ENCODE measurements around the gene SMPX. TPM values are rescaled to one million over a fixed set of nuclear protein-coding genes. Genes with fewer than 3 reads are reported as not detected.

The SMPX gene
- total RNA-seq, 1 donor from 2014 or later, result not detected

DNA sequence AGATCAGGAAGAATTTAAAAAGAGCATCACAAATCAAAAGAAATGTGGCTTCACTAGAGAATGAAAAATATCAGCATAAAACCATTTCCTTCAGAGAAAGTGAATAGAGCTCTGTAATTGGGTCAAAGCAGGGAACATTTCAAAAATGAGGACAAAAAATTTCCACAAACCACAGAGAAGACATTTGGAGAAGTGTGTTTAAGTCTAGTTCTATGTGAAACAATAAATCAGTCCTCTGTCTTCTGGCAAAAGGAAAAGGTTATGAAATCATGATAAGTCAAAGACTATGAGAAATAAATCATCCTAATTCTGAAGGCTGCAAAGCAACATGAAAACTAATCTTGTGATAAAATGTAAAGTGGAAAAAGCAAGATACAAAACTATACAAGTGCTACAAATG is 27.9 kb downstream of the SMPX start:
- Histone ChIP-seq H2AFZ (ENCODE audit: low read depth, low read length) (no peak overlapping the region), H3K27me3 (ENCODE audit: insufficient read depth, low read length) (no peaks in the 10 kb centered on the region), H3K9ac (ENCODE audit: low read length) (no peak overlapping the region), H3K9me3 (ENCODE audit: insufficient read depth, low read depth, low read length) (no peaks in the 10 kb centered on the region), H3K36me3 (ENCODE audit: insufficient read depth, low read length) (no peaks in the 10 kb centered on the region), H4K20me1 (ENCODE audit: insufficient read depth, low read length) (no peaks in the 10 kb centered on the region), H3K27ac (ENCODE audit: low read depth, low read length) (no peak overlapping the region), H3K4me2 (ENCODE audit: low read length) (no peak overlapping the region), H3K4me3 (ENCODE audit: insufficient read depth, low read depth, low read length) (no peak overlapping the region), H3K4me1 (ENCODE audit: insufficient read depth, low read length) (peaks cover 16% of the 10 kb centered on the region), H3K79me2 (ENCODE audit: insufficient read depth, low read length) (no peaks in the 10 kb centered on the region)
- H3K4me3 Mint-ChIP-seq (ENCODE audit: unreplicated experiment), result no peak overlapping the region
- H3K36me3 Mint-ChIP-seq (ENCODE audit: low read depth, unreplicated experiment), result no peaks in the 10 kb centered on the region
- no peak for TF ChIP-seq EZH2 (IDR thresholded peaks at IDR 0.05; ENCODE audit: insufficient read depth, low read length)
- TF ChIP-seq, protein P1, sequence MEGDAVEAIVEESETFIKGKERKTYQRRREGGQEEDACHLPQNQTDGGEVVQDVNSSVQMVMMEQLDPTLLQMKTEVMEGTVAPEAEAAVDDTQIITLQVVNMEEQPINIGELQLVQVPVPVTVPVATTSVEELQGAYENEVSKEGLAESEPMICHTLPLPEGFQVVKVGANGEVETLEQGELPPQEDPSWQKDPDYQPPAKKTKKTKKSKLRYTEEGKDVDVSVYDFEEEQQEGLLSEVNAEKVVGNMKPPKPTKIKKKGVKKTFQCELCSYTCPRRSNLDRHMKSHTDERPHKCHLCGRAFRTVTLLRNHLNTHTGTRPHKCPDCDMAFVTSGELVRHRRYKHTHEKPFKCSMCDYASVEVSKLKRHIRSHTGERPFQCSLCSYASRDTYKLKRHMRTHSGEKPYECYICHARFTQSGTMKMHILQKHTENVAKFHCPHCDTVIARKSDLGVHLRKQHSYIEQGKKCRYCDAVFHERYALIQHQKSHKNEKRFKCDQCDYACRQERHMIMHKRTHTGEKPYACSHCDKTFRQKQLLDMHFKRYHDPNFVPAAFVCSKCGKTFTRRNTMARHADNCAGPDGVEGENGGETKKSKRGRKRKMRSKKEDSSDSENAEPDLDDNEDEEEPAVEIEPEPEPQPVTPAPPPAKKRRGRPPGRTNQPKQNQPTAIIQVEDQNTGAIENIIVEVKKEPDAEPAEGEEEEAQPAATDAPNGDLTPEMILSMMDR (IDR thresholded peaks at IDR 0.05; ENCODE audit: insufficient read depth, low read depth, low read length), result no peak
- FAIRE-seq (no peak), DNase-seq (ENCODE audit: low read depth) (peak; percentile 66)
- peaks cover 5% of the 10 kb centered on the region for H3K4me1 Mint-ChIP-seq (ENCODE audit: low read depth, unreplicated experiment)
- H3K27ac Mint-ChIP-seq (ENCODE audit: unreplicated experiment), result no peak overlapping the region
- no peaks in the 10 kb centered on the region for H3K9me3 Mint-ChIP-seq (ENCODE audit: unreplicated experiment)
- no peaks in the 10 kb centered on the region for H3K27me3 Mint-ChIP-seq (ENCODE audit: low read depth, unreplicated experiment)

DNA sequence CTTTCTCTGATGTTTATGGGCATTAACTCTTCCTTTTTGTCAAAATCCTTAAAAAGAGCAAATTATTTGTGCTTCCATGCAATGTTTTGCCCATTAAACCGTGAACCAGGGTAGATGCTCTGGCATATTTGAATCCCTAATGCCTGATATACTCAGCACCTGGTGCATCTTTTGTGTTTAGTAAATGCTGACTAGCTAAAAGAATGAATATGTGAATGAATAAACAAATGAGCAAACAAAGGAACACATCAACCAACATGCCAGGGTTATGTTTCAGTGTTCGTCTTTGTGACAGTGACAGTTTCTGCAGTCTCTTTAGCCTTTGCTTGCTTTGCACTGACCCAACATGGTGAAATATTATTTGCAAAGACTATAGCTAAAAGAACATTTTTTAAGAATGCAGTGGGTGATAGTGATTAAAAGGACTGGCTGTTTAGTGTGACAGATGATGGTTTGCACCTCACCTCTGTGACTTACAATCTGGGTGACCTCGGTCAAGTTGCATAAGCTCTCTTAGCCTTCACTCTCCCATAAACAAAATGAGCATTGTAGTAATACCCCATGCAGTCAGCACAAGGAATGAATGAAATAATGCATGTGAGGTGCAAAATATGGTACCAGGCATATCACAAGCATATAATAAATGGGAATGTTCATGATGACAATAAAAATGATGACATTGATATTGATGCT is 29.5 kb downstream of the SMPX start:
- no peaks in the 10 kb centered on the region for H3K36me3 Mint-ChIP-seq (ENCODE audit: low read depth, unreplicated experiment)
- no peaks in the 10 kb centered on the region for H3K9me3 Mint-ChIP-seq (ENCODE audit: unreplicated experiment)
- Histone ChIP-seq H3K4me2 (ENCODE audit: low read length) (peak overlapping the region; percentile 75), H3K4me1 (ENCODE audit: insufficient read depth, low read length) (peaks cover 7% of the 10 kb centered on the region), H2AFZ (ENCODE audit: low read depth, low read length) (no peak overlapping the region), H3K9me3 (ENCODE audit: insufficient read depth, low read depth, low read length) (no peaks in the 10 kb centered on the region), H3K36me3 (ENCODE audit: insufficient read depth, low read length) (no peaks in the 10 kb centered on the region), H4K20me1 (ENCODE audit: insufficient read depth, low read length) (no peaks in the 10 kb centered on the region), H3K4me3 (ENCODE audit: insufficient read depth, low read depth, low read length) (no peak overlapping the region), H3K79me2 (ENCODE audit: insufficient read depth, low read length) (no peaks in the 10 kb centered on the region), H3K9ac (ENCODE audit: low read length) (no peak overlapping the region), H3K27me3 (ENCODE audit: insufficient read depth, low read length) (no peaks in the 10 kb centered on the region), H3K27ac (ENCODE audit: low read depth, low read length) (no peak overlapping the region)
- H3K4me3 Mint-ChIP-seq (ENCODE audit: unreplicated experiment), result no peak overlapping the region
- no peaks in the 10 kb centered on the region for H3K27me3 Mint-ChIP-seq (ENCODE audit: low read depth, unreplicated experiment)
- H3K27ac Mint-ChIP-seq (ENCODE audit: unreplicated experiment), result no peak overlapping the region
- H3K4me1 Mint-ChIP-seq (ENCODE audit: low read depth, unreplicated experiment), result no peaks in the 10 kb centered on the region
- TF ChIP-seq, protein P1 (IDR thresholded peaks at IDR 0.05; ENCODE audit: insufficient read depth, low read depth, low read length), result no peak
- TF ChIP-seq EZH2 (IDR thresholded peaks at IDR 0.05; ENCODE audit: insufficient read depth, low read length), result no peak
- peak; percentile 85 for FAIRE-seq
- DNase-seq (ENCODE audit: low read depth), result no peak

DNA sequence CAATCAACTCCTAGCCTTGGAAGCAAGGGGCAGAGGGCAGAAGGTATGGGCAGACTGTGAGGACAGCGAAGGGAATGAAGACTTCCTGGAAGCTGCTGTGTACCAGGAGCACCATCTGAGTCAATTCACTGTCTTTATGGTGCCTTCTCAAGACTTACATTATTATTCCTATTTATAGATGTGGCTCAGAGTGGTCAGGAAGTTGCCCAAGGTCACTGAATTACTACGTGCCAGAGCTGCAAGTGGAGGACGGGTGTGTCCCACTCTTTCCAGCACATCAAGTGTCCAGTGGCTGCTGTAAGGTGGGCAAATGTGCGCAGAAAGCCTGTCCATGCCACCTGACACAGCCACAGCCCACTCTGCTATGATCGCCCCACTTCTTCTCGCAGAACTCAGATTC is 32.0 kb downstream of the SMPX start:
- no peaks in the 10 kb centered on the region for H3K36me3 Mint-ChIP-seq (ENCODE audit: low read depth, unreplicated experiment)

More for the DNA sequence above, 32.0 kb downstream of the SMPX start:
- Mint-ChIP-seq H3K4me1 (ENCODE audit: low read depth, unreplicated experiment) (no peaks in the 10 kb centered on the region), H3K27me3 (ENCODE audit: low read depth, unreplicated experiment) (no peaks in the 10 kb centered on the region), H3K9me3 (ENCODE audit: unreplicated experiment) (no peaks in the 10 kb centered on the region), H3K4me3 (ENCODE audit: unreplicated experiment) (no peak overlapping the region), H3K27ac (ENCODE audit: unreplicated experiment) (no peak overlapping the region)
- TF ChIP-seq, protein P1 (IDR thresholded peaks at IDR 0.05; ENCODE audit: insufficient read depth, low read depth, low read length), result no peak
- TF ChIP-seq EZH2 (IDR thresholded peaks at IDR 0.05; ENCODE audit: insufficient read depth, low read length), result no peak
- H3K36me3 ChIP-seq (ENCODE audit: insufficient read depth, low read length), result no peaks in the 10 kb centered on the region
- no peaks in the 10 kb centered on the region for H3K27me3 ChIP-seq (ENCODE audit: insufficient read depth, low read length)
- H4K20me1 ChIP-seq (ENCODE audit: insufficient read depth, low read length), result no peaks in the 10 kb centered on the region
- no peak overlapping the region for H3K4me3 ChIP-seq (ENCODE audit: insufficient read depth, low read depth, low read length)
- H3K4me1 ChIP-seq (ENCODE audit: insufficient read depth, low read length), result peaks cover 7% of the 10 kb centered on the region
- H2AFZ ChIP-seq (ENCODE audit: low read depth, low read length), result no peak overlapping the region
- no peaks in the 10 kb centered on the region for H3K9me3 ChIP-seq (ENCODE audit: insufficient read depth, low read depth, low read length)
- H3K79me2 ChIP-seq (ENCODE audit: insufficient read depth, low read length), result no peaks in the 10 kb centered on the region
- FAIRE-seq (peak; percentile 26), DNase-seq (ENCODE audit: low read depth) (no peak)
- H3K4me2 ChIP-seq (ENCODE audit: low read length), result no peak overlapping the region
- no peak overlapping the region for H3K9ac ChIP-seq (ENCODE audit: low read length)
- no peak overlapping the region for H3K27ac ChIP-seq (ENCODE audit: low read depth, low read length)
